GM21515 (cell line): ENCODE data around the gene FZD2.
"Not testable (repeated sequence)": the region's sequence is repeated elsewhere in the genome, so short reads cannot be mapped to it uniquely, and the experiment has no call there.

Experiments
- ATAC-seq: cut with Tn5 transposase; IDR thresholded peaks from one replicate; pipeline ENCODE4 v1.9.1; 2021; ENCODE audit not compliant: unreplicated experiment

The FZD2 gene

GRCh38 chr17:44546671-44547606, 10.3 kb upstream of the FZD2 start:
- ATAC-seq: no peak

GRCh38 chr17:44547625-44548267, 9.5 kb upstream of the FZD2 start:
- no peak for ATAC-seq

GRCh38 chr17:44548376-44549230, 8.7 kb upstream of the FZD2 start:
- no peak for ATAC-seq

GRCh38 chr17:44549686-44550085, 7.6 kb upstream of the FZD2 start:
- no peak for ATAC-seq

- no peak for ATAC-seq
Observed at GRCh38 chr17:44552361-44552760, 4.9 kb upstream of the FZD2 start.

GRCh38 chr17:44555099-44555498, 2.2 kb upstream of the FZD2 start:
- no peak for ATAC-seq

- ATAC-seq: no peak
Observed at GRCh38 chr17:44556166-44556831, 985 bp upstream of the FZD2 start.

- ATAC-seq: no peak
Observed at GRCh38 chr17:44557651-44558285, 484 bp downstream of the FZD2 start.

- no peak for ATAC-seq
Observed at GRCh38 chr17:44558334-44558709, 1.0 kb downstream of the FZD2 start.

- no peak for ATAC-seq
Observed at GRCh38 chr17:44558710-44559633, 1.7 kb downstream of the FZD2 start.

- no peak for ATAC-seq
Observed at GRCh38 chr17:44559634-44560554, 2.6 kb downstream of the FZD2 start.

- no peak for ATAC-seq
Observed at GRCh38 chr17:44561237-44561623, 3.9 kb downstream of the FZD2 start.

- ATAC-seq: no peak
Observed at GRCh38 chr17:44564429-44564828, 7.1 kb downstream of the FZD2 start.

GRCh38 chr17:44565866-44566443, 8.7 kb downstream of the FZD2 start:
- ATAC-seq: no peak

- ATAC-seq: not testable (repeated sequence)
Observed at GRCh38 chr17:44568311-44568944, 11.1 kb downstream of the FZD2 start.

GRCh38 chr17:44568945-44569858, 11.9 kb downstream of the FZD2 start:
- ATAC-seq: no peak
